ENCODE measurements around the gene POU2AF3. TPM values are rescaled to one million over a fixed set of nuclear protein-coding genes. Genes with fewer than 3 reads are reported as not detected.

Gene POU2AF3, protein sequence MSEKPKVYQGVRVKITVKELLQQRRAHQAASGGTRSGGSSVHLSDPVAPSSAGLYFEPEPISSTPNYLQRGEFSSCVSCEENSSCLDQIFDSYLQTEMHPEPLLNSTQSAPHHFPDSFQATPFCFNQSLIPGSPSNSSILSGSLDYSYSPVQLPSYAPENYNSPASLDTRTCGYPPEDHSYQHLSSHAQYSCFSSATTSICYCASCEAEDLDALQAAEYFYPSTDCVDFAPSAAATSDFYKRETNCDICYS
- 0.73 to 1.3 TPM (median 0.79 TPM) in 5 replicates for total RNA-seq (2022; extraction: Qiagen RNA extraction)

DNA sequence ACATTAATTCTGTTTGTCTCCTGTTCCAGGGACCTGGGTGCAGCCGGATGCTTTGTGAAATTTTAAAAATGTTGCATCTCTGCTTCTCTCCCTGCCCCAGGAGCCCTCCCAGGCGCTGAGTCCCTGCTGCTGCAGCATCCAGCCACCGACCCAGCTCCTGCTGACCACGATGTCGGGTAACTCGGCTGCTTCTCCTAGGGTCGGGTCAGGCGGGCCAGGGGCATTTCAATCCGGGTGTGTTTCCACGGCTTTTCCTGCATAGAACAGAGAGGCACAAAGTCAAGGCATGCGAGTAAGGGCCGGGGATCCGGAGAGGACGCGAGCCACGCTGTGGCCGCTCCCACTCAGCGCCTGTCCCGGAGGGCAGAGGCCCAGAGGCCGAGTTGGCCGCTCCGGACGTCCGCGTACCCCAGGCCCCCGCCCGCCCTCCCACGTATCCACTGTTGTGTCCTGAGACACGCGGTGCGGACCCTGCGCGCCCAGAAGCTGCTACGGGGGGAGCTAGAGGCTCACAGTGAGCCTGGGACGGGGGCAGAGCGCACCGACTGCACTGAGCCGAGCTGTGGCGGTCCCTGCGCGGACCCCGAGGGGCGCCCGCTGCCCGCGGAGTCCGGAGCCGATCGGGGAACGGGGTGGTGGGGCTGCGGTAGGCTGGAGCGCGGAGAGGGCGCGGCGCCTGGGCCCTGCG, at the start of gene POU2AF3:
POU2AF3 (plus strand) TSS at position 134 of the 688 bp plus-strand sequence; CDS start at position 170, 36 bp downstream.

Other genes with a start within 250 kb of the POU2AF3 start
- gene POU2AF2, start 52.8 kb upstream of the POU2AF3 start, total RNA-seq (2022; extraction: Qiagen RNA extraction), result not detected in 5 replicates
- gene POU2AF1, start 80.7 kb downstream of the POU2AF3 start, total RNA-seq (2022; extraction: Qiagen RNA extraction), result not detected in 5 replicates
- 0.08 to 0.18 TPM (median 0.12 TPM) in 3 of 5 replicates, not detected in the others for gene BTG4, start 213.8 kb downstream of the POU2AF3 start, total RNA-seq (2022; extraction: Qiagen RNA extraction)
- not detected in 5 replicates for gene HOATZ, start 216.2 kb downstream of the POU2AF3 start, total RNA-seq (2022; extraction: Qiagen RNA extraction)
- gene LAYN, start 242.2 kb downstream of the POU2AF3 start, total RNA-seq (2022; extraction: Qiagen RNA extraction), result 4.3 to 6.5 TPM (median 4.9 TPM) in 5 replicates

Data from A549 treated with CORT108297 at 1 μM for 4 hours (cell line).